ENCODE results near the gene KCNQ1OT1. TPM values are rescaled to one million over a fixed set of nuclear protein-coding genes. Genes with fewer than 3 reads are reported as not detected.
A peak's percentile ranks its signal among the peaks of the same experiment; 100 is the strongest.

KCNQ1OT1 gene
- total and polyA plus RNA-seq, 2 experiments from 2014 or later = 2.3 to 8.8 TPM

- Histone ChIP-seq H3K9me3 (ENCODE audit: low read depth) (no peaks in the 10 kb centered on the region), H3K27me3 (no peaks in the 10 kb centered on the region), H3K4me1 (ENCODE audit: low read depth) (peaks cover 10% of the 10 kb centered on the region), H3K36me3 (no peaks in the 10 kb centered on the region), H3K4me3 (no peak overlapping the region), H3K27ac (no peak overlapping the region)
- DNase-seq (ENCODE audit: low read depth in 1 of 2, low spot score in 1 of 2) = no peak
- no peak for TF ChIP-seq CTCF (IDR thresholded peaks at IDR 0.05; ENCODE audit: low read depth, low read length)
Observed at GRCh38 chr11:2668876-2669275, 30.9 kb downstream of the KCNQ1OT1 start.

GRCh38 chr11:2667940-2668339, 31.9 kb downstream of the KCNQ1OT1 start:
- TF ChIP-seq CTCF (IDR thresholded peaks at IDR 0.05; ENCODE audit: low read depth, low read length) = no peak
- Histone ChIP-seq H3K4me3 (no peak overlapping the region), H3K36me3 (no peaks in the 10 kb centered on the region), H3K9me3 (ENCODE audit: low read depth) (no peaks in the 10 kb centered on the region), H3K27ac (no peak overlapping the region), H3K27me3 (no peaks in the 10 kb centered on the region), H3K4me1 (ENCODE audit: low read depth) (peaks cover 10% of the 10 kb centered on the region)
- DNase-seq (ENCODE audit: low read depth in 1 of 2, low spot score in 1 of 2) = no peak

- Histone ChIP-seq H3K27me3 (no peaks in the 10 kb centered on the region), H3K27ac (no peak overlapping the region), H3K9me3 (ENCODE audit: low read depth) (no peaks in the 10 kb centered on the region), H3K36me3 (no peaks in the 10 kb centered on the region), H3K4me3 (no peak overlapping the region), H3K4me1 (ENCODE audit: low read depth) (peaks cover 10% of the 10 kb centered on the region)
- DNase-seq (ENCODE audit: low read depth in 1 of 2, low spot score in 1 of 2) = peak in 1 of 2 donors; percentile 15
- no peak for TF ChIP-seq CTCF (IDR thresholded peaks at IDR 0.05; ENCODE audit: low read depth, low read length)
Observed at GRCh38 chr11:2666828-2667570, 32.8 kb downstream of the KCNQ1OT1 start.

- no peaks in the 10 kb centered on the region for H3K36me3 ChIP-seq
- H3K9me3 ChIP-seq (ENCODE audit: low read depth) = no peaks in the 10 kb centered on the region
- H3K4me1 ChIP-seq (ENCODE audit: low read depth) = peaks cover 10% of the 10 kb centered on the region
- no peak overlapping the region for H3K27ac ChIP-seq
- TF ChIP-seq CTCF (IDR thresholded peaks at IDR 0.05; ENCODE audit: low read depth, low read length) = no peak
- H3K4me3 ChIP-seq = no peak overlapping the region
- H3K27me3 ChIP-seq = no peaks in the 10 kb centered on the region
- peak; percentile 39 to 51 for DNase-seq (ENCODE audit: low read depth in 1 of 2, low spot score in 1 of 2)
Observed at GRCh38 chr11:2666401-2666741, 33.4 kb downstream of the KCNQ1OT1 start.

GRCh38 chr11:2665526-2666400, 34.0 kb downstream of the KCNQ1OT1 start:
- peaks cover 10% of the 10 kb centered on the region for H3K4me1 ChIP-seq (ENCODE audit: low read depth)
- DNase-seq (ENCODE audit: low read depth in 1 of 2, low spot score in 1 of 2) = no peak

More at GRCh38 chr11:2665526-2666400, 34.0 kb downstream of the KCNQ1OT1 start:
- no peak overlapping the region for H3K27ac ChIP-seq
- H3K27me3 ChIP-seq = no peaks in the 10 kb centered on the region
- no peaks in the 10 kb centered on the region for H3K36me3 ChIP-seq
- TF ChIP-seq CTCF (IDR thresholded peaks at IDR 0.05; ENCODE audit: low read depth, low read length) = no peak
- peaks cover 1% of the 10 kb centered on the region for H3K9me3 ChIP-seq (ENCODE audit: low read depth)
- no peak overlapping the region for H3K4me3 ChIP-seq

Measured in cardiac muscle cell (in vitro differentiated cells and primary cell).